Keratinocyte (primary cell): ENCODE results near the gene PPP1R13L.
"Not testable (repeated sequence)": the region's sequence is repeated elsewhere in the genome, so short reads cannot be mapped to it uniquely, and the experiment has no call there.

ENCODE experiments used
- EZH2 ChIP-seq: IDR thresholded peaks from one replicate; pipeline ENCODE4 v1.6.1; 2012; ENCODE audit warnings: inconsistent platforms, mild to moderate bottlenecking, low read length, moderate library complexity
- TF ChIP-seq, protein P1 (sequence below), 3 experiments: IDR thresholded peaks in 1 of 3; conservative IDR thresholded peaks in 1 of 3; optimal IDR thresholded peaks in 1 of 3; 2 replicates in 2 of 3; 3 replicates in 1 of 3; pipeline versions ENCODE3 to v1.5.1; 2011; ENCODE audit warnings: low read length in 3 of 3, mild to moderate bottlenecking in 3 of 3, moderate library complexity in 2 of 3, control low read depth in 1 of 3, inconsistent platforms in 1 of 3; ENCODE audit not compliant: insufficient read depth in 2 of 3; ENCODE audit errors: extremely low read depth in 1 of 3

- TF ChIP-seq EZH2, result not testable (repeated sequence)
- TF ChIP-seq, protein P1, sequence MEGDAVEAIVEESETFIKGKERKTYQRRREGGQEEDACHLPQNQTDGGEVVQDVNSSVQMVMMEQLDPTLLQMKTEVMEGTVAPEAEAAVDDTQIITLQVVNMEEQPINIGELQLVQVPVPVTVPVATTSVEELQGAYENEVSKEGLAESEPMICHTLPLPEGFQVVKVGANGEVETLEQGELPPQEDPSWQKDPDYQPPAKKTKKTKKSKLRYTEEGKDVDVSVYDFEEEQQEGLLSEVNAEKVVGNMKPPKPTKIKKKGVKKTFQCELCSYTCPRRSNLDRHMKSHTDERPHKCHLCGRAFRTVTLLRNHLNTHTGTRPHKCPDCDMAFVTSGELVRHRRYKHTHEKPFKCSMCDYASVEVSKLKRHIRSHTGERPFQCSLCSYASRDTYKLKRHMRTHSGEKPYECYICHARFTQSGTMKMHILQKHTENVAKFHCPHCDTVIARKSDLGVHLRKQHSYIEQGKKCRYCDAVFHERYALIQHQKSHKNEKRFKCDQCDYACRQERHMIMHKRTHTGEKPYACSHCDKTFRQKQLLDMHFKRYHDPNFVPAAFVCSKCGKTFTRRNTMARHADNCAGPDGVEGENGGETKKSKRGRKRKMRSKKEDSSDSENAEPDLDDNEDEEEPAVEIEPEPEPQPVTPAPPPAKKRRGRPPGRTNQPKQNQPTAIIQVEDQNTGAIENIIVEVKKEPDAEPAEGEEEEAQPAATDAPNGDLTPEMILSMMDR (optimal IDR thresholded peaks at IDR 0.05 in 1 of 3, IDR thresholded peaks at IDR 0.05 in 1 of 3, conservative IDR thresholded peaks at IDR 0.05 in 1 of 3; ENCODE audit: extremely low read depth in 1 of 3, insufficient read depth in 2 of 3, low read length in 3 of 3), result not testable (repeated sequence)
Observed at GRCh38 chr19:45410330-45410729, 5.5 kb upstream of the PPP1R13L start.
